Measurements from ENCODE around the gene VILL.
"Not testable (repeated sequence)": the region's sequence is repeated elsewhere in the genome, so short reads cannot be mapped to it uniquely, and the experiment has no call there.

Gene VILL

GRCh38 chr3:38047896-38048295 is 57.3 kb downstream of the VILL start:
- H3K9ac ChIP-seq = no peak overlapping the region
- H2AFZ ChIP-seq (ENCODE audit: low read depth) = no peak overlapping the region
- H3K27me3 ChIP-seq (ENCODE audit: insufficient read depth, low read depth) = no peaks in the 10 kb centered on the region
- H3K4me2 ChIP-seq = no peak overlapping the region
- H3K4me3 ChIP-seq (IDR thresholded peaks at IDR 0.05; ENCODE audit: insufficient read depth, low read depth, low read length) = no peak overlapping the region
- H3K36me3 ChIP-seq (ENCODE audit: insufficient read depth) = no peaks in the 10 kb centered on the region
- no peak for TF ChIP-seq CTCF (conservative IDR thresholded peaks at IDR 0.05; ENCODE audit: low read depth, low read length)
- no peak overlapping the region for H3K27ac ChIP-seq
- no peaks in the 10 kb centered on the region for H3K79me2 ChIP-seq (ENCODE audit: insufficient read depth, low read depth)
- H4K20me1 ChIP-seq (ENCODE audit: insufficient read depth) = no peaks in the 10 kb centered on the region
- H3K4me1 ChIP-seq (ENCODE audit: low read depth, poor library complexity, severe bottlenecking) = no peaks in the 10 kb centered on the region

- Histone ChIP-seq H2AFZ (ENCODE audit: low read depth) (no peak overlapping the region), H3K27me3 (ENCODE audit: insufficient read depth, low read depth) (no peaks in the 10 kb centered on the region), H3K36me3 (ENCODE audit: insufficient read depth) (no peaks in the 10 kb centered on the region), H3K27ac (no peak overlapping the region), H3K9ac (no peak overlapping the region), H3K4me1 (ENCODE audit: low read depth, poor library complexity, severe bottlenecking) (no peaks in the 10 kb centered on the region), H3K4me3 (IDR thresholded peaks at IDR 0.05; ENCODE audit: insufficient read depth, low read depth, low read length) (no peak overlapping the region), H3K4me2 (no peak overlapping the region), H4K20me1 (ENCODE audit: insufficient read depth) (no peaks in the 10 kb centered on the region), H3K79me2 (ENCODE audit: insufficient read depth, low read depth) (no peaks in the 10 kb centered on the region)
- no peak for TF ChIP-seq CTCF (conservative IDR thresholded peaks at IDR 0.05; ENCODE audit: low read depth, low read length)
Observed at GRCh38 chr3:38049358-38050126, 59.0 kb downstream of the VILL start.

- H3K4me2 ChIP-seq = no peak overlapping the region
- H3K36me3 ChIP-seq (ENCODE audit: insufficient read depth) = no peaks in the 10 kb centered on the region
- H3K27me3 ChIP-seq (ENCODE audit: insufficient read depth, low read depth) = no peaks in the 10 kb centered on the region
- H3K9ac ChIP-seq = no peak overlapping the region
- H3K79me2 ChIP-seq (ENCODE audit: insufficient read depth, low read depth) = no peaks in the 10 kb centered on the region
- TF ChIP-seq CTCF (conservative IDR thresholded peaks at IDR 0.05; ENCODE audit: low read depth, low read length) = no peak
- H3K4me3 ChIP-seq (IDR thresholded peaks at IDR 0.05; ENCODE audit: insufficient read depth, low read depth, low read length) = no peak overlapping the region
- no peaks in the 10 kb centered on the region for H4K20me1 ChIP-seq (ENCODE audit: insufficient read depth)
- no peaks in the 10 kb centered on the region for H3K4me1 ChIP-seq (ENCODE audit: low read depth, poor library complexity, severe bottlenecking)
- no peak overlapping the region for H2AFZ ChIP-seq (ENCODE audit: low read depth)
- H3K27ac ChIP-seq = no peak overlapping the region
Observed at GRCh38 chr3:38051131-38051530, 60.5 kb downstream of the VILL start.

GRCh38 chr3:38053286-38053685 is 62.7 kb downstream of the VILL start:
- H3K4me3 ChIP-seq (IDR thresholded peaks at IDR 0.05; ENCODE audit: insufficient read depth, low read depth, low read length); H3K9ac ChIP-seq; H3K4me1 ChIP-seq (ENCODE audit: low read depth, poor library complexity, severe bottlenecking); H3K79me2 ChIP-seq (ENCODE audit: insufficient read depth, low read depth); H3K27ac ChIP-seq; H3K36me3 ChIP-seq (ENCODE audit: insufficient read depth); H3K4me2 ChIP-seq; H3K27me3 ChIP-seq (ENCODE audit: insufficient read depth, low read depth); H4K20me1 ChIP-seq (ENCODE audit: insufficient read depth); H2AFZ ChIP-seq (ENCODE audit: low read depth): not testable (repeated sequence)

GRCh38 chr3:38053813-38054498 is 63.4 kb downstream of the VILL start:
- not testable (repeated sequence) for H4K20me1 ChIP-seq (ENCODE audit: insufficient read depth); H3K9ac ChIP-seq; H3K27me3 ChIP-seq (ENCODE audit: insufficient read depth, low read depth); H3K4me1 ChIP-seq (ENCODE audit: low read depth, poor library complexity, severe bottlenecking); H3K36me3 ChIP-seq (ENCODE audit: insufficient read depth); H3K79me2 ChIP-seq (ENCODE audit: insufficient read depth, low read depth); H3K27ac ChIP-seq; H3K4me2 ChIP-seq; H2AFZ ChIP-seq (ENCODE audit: low read depth); H3K4me3 ChIP-seq (IDR thresholded peaks at IDR 0.05; ENCODE audit: insufficient read depth, low read depth, low read length)
